ENCODE results near the gene GOLT1A. TPM values are rescaled to one million over a fixed set of nuclear protein-coding genes. Genes with fewer than 3 reads are reported as not detected.

GOLT1A gene
- total and polyA plus RNA-seq, 4 donors = 14.1 to 103 (median 52.7) TPM

DNA sequence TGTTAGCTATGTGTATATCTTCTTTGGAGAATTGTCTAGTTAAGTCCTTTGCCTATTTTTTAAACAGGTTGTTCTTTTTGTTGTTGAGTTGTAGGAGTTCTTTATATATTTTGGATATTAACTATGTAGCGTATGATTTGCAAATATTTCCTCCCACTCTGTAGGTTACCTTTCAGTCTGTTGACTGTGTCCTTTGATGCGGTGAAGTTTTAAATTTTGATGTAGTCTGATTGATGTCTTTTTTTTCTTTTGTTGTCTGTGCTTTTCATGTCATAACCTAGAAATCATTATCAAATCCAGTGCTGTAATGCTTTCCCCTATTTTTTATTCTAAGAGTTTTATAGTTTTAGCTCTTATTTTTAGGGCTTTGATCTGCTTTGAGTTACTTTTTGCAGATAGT is 8.8 kb downstream of the GOLT1A start:
- TF ChIP-seq, protein P1, sequence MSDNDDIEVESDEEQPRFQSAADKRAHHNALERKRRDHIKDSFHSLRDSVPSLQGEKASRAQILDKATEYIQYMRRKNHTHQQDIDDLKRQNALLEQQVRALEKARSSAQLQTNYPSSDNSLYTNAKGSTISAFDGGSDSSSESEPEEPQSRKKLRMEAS (IDR thresholded peaks at IDR 0.05) = no peak
- no peak for TF ChIP-seq EGR1 (IDR thresholded peaks at IDR 0.05; ENCODE audit: low read depth in 2 of 2)
- TF ChIP-seq, protein P2, sequence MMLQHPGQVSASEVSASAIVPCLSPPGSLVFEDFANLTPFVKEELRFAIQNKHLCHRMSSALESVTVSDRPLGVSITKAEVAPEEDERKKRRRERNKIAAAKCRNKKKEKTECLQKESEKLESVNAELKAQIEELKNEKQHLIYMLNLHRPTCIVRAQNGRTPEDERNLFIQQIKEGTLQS (IDR thresholded peaks at IDR 0.05) = no peak
- no peak for TF ChIP-seq RAD21 (IDR thresholded peaks at IDR 0.05)
- TF ChIP-seq, protein P3, sequence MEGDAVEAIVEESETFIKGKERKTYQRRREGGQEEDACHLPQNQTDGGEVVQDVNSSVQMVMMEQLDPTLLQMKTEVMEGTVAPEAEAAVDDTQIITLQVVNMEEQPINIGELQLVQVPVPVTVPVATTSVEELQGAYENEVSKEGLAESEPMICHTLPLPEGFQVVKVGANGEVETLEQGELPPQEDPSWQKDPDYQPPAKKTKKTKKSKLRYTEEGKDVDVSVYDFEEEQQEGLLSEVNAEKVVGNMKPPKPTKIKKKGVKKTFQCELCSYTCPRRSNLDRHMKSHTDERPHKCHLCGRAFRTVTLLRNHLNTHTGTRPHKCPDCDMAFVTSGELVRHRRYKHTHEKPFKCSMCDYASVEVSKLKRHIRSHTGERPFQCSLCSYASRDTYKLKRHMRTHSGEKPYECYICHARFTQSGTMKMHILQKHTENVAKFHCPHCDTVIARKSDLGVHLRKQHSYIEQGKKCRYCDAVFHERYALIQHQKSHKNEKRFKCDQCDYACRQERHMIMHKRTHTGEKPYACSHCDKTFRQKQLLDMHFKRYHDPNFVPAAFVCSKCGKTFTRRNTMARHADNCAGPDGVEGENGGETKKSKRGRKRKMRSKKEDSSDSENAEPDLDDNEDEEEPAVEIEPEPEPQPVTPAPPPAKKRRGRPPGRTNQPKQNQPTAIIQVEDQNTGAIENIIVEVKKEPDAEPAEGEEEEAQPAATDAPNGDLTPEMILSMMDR (IDR thresholded peaks at IDR 0.05; ENCODE audit: low read depth, low read length, missing input control) = no peak
- TF ChIP-seq, protein P4, sequence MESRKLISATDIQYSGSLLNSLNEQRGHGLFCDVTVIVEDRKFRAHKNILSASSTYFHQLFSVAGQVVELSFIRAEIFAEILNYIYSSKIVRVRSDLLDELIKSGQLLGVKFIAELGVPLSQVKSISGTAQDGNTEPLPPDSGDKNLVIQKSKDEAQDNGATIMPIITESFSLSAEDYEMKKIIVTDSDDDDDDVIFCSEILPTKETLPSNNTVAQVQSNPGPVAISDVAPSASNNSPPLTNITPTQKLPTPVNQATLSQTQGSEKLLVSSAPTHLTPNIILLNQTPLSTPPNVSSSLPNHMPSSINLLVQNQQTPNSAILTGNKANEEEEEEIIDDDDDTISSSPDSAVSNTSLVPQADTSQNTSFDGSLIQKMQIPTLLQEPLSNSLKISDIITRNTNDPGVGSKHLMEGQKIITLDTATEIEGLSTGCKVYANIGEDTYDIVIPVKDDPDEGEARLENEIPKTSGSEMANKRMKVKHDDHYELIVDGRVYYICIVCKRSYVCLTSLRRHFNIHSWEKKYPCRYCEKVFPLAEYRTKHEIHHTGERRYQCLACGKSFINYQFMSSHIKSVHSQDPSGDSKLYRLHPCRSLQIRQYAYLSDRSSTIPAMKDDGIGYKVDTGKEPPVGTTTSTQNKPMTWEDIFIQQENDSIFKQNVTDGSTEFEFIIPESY (IDR thresholded peaks at IDR 0.05) = no peak
- no peak for TF ChIP-seq RXRA (IDR thresholded peaks at IDR 0.05)
- no peak for TF ChIP-seq NR2F2 (IDR thresholded peaks at IDR 0.05)
- no peak for TF ChIP-seq YY1 (IDR thresholded peaks at IDR 0.05)
- no peak for TF ChIP-seq JUND (IDR thresholded peaks at IDR 0.05)
- no peak for TF ChIP-seq FOXA1 (IDR thresholded peaks at IDR 0.05)
- no peak for TF ChIP-seq TAF1 (conservative IDR thresholded peaks at IDR 0.05)
- TF ChIP-seq GABPA (IDR thresholded peaks at IDR 0.05 in 1 of 2, conservative IDR thresholded peaks at IDR 0.05 in 1 of 2) = no peak
- TF ChIP-seq SP1 (IDR thresholded peaks at IDR 0.05) = no peak
- 91% methylated on average over 2 of the region's 2 CpGs for WGBS

DNA sequence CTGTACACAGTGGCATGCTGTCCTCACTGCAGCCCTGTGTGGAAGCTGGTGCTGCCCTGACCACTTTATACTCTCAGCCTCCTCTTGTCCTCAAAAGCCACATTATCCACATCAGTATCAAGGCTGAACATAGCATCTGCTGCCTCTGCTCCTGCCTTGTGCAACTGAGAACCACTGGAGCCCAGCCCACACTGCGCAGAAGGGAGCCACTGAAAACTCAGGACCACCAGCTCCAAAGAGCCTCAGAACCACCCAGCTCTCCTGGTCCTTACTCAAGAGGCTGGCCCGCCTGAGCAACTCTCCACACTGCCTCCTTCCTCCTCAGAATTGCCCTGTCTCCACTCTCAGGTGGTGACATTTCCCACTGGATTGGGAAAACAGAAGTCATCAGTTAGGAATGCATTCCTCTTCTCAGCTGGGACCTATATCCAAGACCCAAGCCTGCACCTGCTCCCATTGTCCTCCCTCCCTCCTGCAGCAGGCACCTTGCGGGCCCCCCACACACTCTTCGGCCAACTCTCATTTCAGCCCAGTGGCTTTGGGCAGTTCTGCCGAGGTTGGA is 10.5 kb downstream of the GOLT1A start:
- Histone ChIP-seq H3K4me3 (ENCODE audit: low read depth in 1 of 3, low read length in 3 of 3) (no peak overlapping the region), H3K9me3 (ENCODE audit: control insufficient read depth in 4 of 4, low read length in 3 of 4) (no peaks in the 10 kb centered on the region), H3K4me1 (ENCODE audit: control insufficient read depth in 4 of 4, insufficient read depth in 4 of 4, low read length in 3 of 4) (peaks cover 2 to 23% (median 18%) of the 10 kb centered on the region in 4 donors), H3K36me3 (ENCODE audit: control insufficient read depth in 4 of 4, insufficient read depth in 3 of 4, low read depth in 1 of 4, low read length in 3 of 4) (no peaks in the 10 kb centered on the region), H3K9ac (ENCODE audit: low read depth in 1 of 2, low read length in 2 of 2) (no peak overlapping the region), H3K27me3 (ENCODE audit: control insufficient read depth in 4 of 4, insufficient read depth in 4 of 4, low read length in 3 of 4) (no peaks in the 10 kb centered on the region), H3K27ac (ENCODE audit: low read depth in 1 of 2, low read length in 2 of 2) (no peak overlapping the region)
- DNase-seq (ENCODE audit: low spot score) = no peak
- TF ChIP-seq NR2F2 (IDR thresholded peaks at IDR 0.05) = no peak
- TF ChIP-seq, protein P4 (IDR thresholded peaks at IDR 0.05) = no peak
- no peak for TF ChIP-seq RXRA (IDR thresholded peaks at IDR 0.05)
- TF ChIP-seq EGR1 (IDR thresholded peaks at IDR 0.05; ENCODE audit: low read depth in 2 of 2) = no peak
- no peak for TF ChIP-seq JUND (IDR thresholded peaks at IDR 0.05)
- TF ChIP-seq, protein P3 (IDR thresholded peaks at IDR 0.05; ENCODE audit: low read depth, low read length, missing input control) = no peak
- no peak for TF ChIP-seq TAF1 (conservative IDR thresholded peaks at IDR 0.05)
- TF ChIP-seq, protein P5, sequence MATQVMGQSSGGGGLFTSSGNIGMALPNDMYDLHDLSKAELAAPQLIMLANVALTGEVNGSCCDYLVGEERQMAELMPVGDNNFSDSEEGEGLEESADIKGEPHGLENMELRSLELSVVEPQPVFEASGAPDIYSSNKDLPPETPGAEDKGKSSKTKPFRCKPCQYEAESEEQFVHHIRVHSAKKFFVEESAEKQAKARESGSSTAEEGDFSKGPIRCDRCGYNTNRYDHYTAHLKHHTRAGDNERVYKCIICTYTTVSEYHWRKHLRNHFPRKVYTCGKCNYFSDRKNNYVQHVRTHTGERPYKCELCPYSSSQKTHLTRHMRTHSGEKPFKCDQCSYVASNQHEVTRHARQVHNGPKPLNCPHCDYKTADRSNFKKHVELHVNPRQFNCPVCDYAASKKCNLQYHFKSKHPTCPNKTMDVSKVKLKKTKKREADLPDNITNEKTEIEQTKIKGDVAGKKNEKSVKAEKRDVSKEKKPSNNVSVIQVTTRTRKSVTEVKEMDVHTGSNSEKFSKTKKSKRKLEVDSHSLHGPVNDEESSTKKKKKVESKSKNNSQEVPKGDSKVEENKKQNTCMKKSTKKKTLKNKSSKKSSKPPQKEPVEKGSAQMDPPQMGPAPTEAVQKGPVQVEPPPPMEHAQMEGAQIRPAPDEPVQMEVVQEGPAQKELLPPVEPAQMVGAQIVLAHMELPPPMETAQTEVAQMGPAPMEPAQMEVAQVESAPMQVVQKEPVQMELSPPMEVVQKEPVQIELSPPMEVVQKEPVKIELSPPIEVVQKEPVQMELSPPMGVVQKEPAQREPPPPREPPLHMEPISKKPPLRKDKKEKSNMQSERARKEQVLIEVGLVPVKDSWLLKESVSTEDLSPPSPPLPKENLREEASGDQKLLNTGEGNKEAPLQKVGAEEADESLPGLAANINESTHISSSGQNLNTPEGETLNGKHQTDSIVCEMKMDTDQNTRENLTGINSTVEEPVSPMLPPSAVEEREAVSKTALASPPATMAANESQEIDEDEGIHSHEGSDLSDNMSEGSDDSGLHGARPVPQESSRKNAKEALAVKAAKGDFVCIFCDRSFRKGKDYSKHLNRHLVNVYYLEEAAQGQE (IDR thresholded peaks at IDR 0.05) = no peak
- no peak for TF ChIP-seq SP1 (IDR thresholded peaks at IDR 0.05)
- 91% methylated on average over 5 of the region's 5 CpGs for WGBS

More for the DNA sequence above, 8.8 kb downstream of the GOLT1A start:
- H3K4me1 ChIP-seq (ENCODE audit: control insufficient read depth in 4 of 4, insufficient read depth in 4 of 4, low read length in 3 of 4) = peaks cover 2 to 28% (median 18%) of the 10 kb centered on the region in 4 donors
- no peak overlapping the region for H3K27ac ChIP-seq (ENCODE audit: low read depth in 1 of 2, low read length in 2 of 2)
- no peak overlapping the region for H3K4me3 ChIP-seq (ENCODE audit: low read depth in 1 of 3, low read length in 3 of 3)
- no peaks in the 10 kb centered on the region for H3K36me3 ChIP-seq (ENCODE audit: control insufficient read depth in 4 of 4, insufficient read depth in 3 of 4, low read depth in 1 of 4, low read length in 3 of 4)
- H3K9ac ChIP-seq (ENCODE audit: low read depth in 1 of 2, low read length in 2 of 2) = no peak overlapping the region
- H3K9me3 ChIP-seq (ENCODE audit: control insufficient read depth in 4 of 4, low read length in 3 of 4) = no peaks in the 10 kb centered on the region
- H3K27me3 ChIP-seq (ENCODE audit: control insufficient read depth in 4 of 4, insufficient read depth in 4 of 4, low read length in 3 of 4) = no peaks in the 10 kb centered on the region
- DNase-seq (ENCODE audit: low spot score) = no peak
